ENCODE results near the gene CEP55. TPM values are rescaled to one million over a fixed set of nuclear protein-coding genes. Genes with fewer than 3 reads are reported as not detected.
A peak's percentile ranks its signal among the peaks of the same experiment; 100 is the strongest.

CEP55 gene
- total and polyA plus RNA-seq, 2 donors, result 6.4 to 28.7 TPM

- no peaks in the 10 kb centered on the region for H3K27me3 ChIP-seq (ENCODE audit: control insufficient read depth in 2 of 2, insufficient read depth in 1 of 2, low read length in 1 of 2)
- H3K9me3 ChIP-seq (ENCODE audit: control insufficient read depth in 2 of 2, insufficient read depth in 1 of 2, low read length in 1 of 2), result no peaks in the 10 kb centered on the region
- H3K27ac ChIP-seq (ENCODE audit: low read depth in 1 of 2, low read length in 1 of 2), result no peak overlapping the region
- H3K36me3 ChIP-seq (ENCODE audit: control insufficient read depth in 2 of 2, insufficient read depth in 2 of 2, low read length in 1 of 2), result no peaks in the 10 kb centered on the region
- H3K4me1 ChIP-seq (ENCODE audit: control insufficient read depth in 2 of 2, insufficient read depth in 2 of 2, low read length in 2 of 2), result no peaks in the 10 kb centered on the region
- no peak overlapping the region for H3K4me3 ChIP-seq (ENCODE audit: low read length in 2 of 2)
- no peak for DNase-seq (ENCODE audit: low read depth in 6 of 9, low spot score in 9 of 9)
These were observed 51.1 kb downstream of the CEP55 start for GRCh38 chr10:93547522-93547921.

GRCh38 chr10:93548376-93549071 lies 52.1 kb downstream of the CEP55 start:
- Histone ChIP-seq H3K9me3 (ENCODE audit: control insufficient read depth in 2 of 2, insufficient read depth in 1 of 2, low read length in 1 of 2) (no peaks in the 10 kb centered on the region), H3K4me3 (ENCODE audit: low read length in 2 of 2) (no peak overlapping the region), H3K27me3 (ENCODE audit: control insufficient read depth in 2 of 2, insufficient read depth in 1 of 2, low read length in 1 of 2) (no peaks in the 10 kb centered on the region), H3K36me3 (ENCODE audit: control insufficient read depth in 2 of 2, insufficient read depth in 2 of 2, low read length in 1 of 2) (no peaks in the 10 kb centered on the region), H3K27ac (ENCODE audit: low read depth in 1 of 2, low read length in 1 of 2) (no peak overlapping the region), H3K4me1 (ENCODE audit: control insufficient read depth in 2 of 2, insufficient read depth in 2 of 2, low read length in 2 of 2) (no peaks in the 10 kb centered on the region)
- 96% methylated on average over 5 of the region's 5 CpGs for WGBS
- no peak for DNase-seq (ENCODE audit: low read depth in 6 of 9, low spot score in 9 of 9)

- DNase-seq (ENCODE audit: low read depth in 6 of 9, low spot score in 9 of 9), result no peak
- Histone ChIP-seq H3K27ac (ENCODE audit: low read depth in 1 of 2, low read length in 1 of 2) (no peak overlapping the region), H3K4me3 (ENCODE audit: low read length in 2 of 2) (no peak overlapping the region), H3K36me3 (ENCODE audit: control insufficient read depth in 2 of 2, insufficient read depth in 2 of 2, low read length in 1 of 2) (no peaks in the 10 kb centered on the region), H3K9me3 (ENCODE audit: control insufficient read depth in 2 of 2, insufficient read depth in 1 of 2, low read length in 1 of 2) (no peaks in the 10 kb centered on the region), H3K4me1 (ENCODE audit: control insufficient read depth in 2 of 2, insufficient read depth in 2 of 2, low read length in 2 of 2) (no peaks in the 10 kb centered on the region), H3K27me3 (ENCODE audit: control insufficient read depth in 2 of 2, insufficient read depth in 1 of 2, low read length in 1 of 2) (no peaks in the 10 kb centered on the region)
- 93% methylated on average over 4 of the region's 4 CpGs for WGBS
These were observed 54.2 kb downstream of the CEP55 start for GRCh38 chr10:93550606-93551005.

- no peak overlapping the region for H3K4me3 ChIP-seq (ENCODE audit: low read length in 2 of 2)
- no peaks in the 10 kb centered on the region for H3K4me1 ChIP-seq (ENCODE audit: control insufficient read depth in 2 of 2, insufficient read depth in 2 of 2, low read length in 2 of 2)
- WGBS, result 99% methylated on average over 3 of the region's 3 CpGs
- H3K9me3 ChIP-seq (ENCODE audit: control insufficient read depth in 2 of 2, insufficient read depth in 1 of 2, low read length in 1 of 2), result no peaks in the 10 kb centered on the region
- H3K27me3 ChIP-seq (ENCODE audit: control insufficient read depth in 2 of 2, insufficient read depth in 1 of 2, low read length in 1 of 2), result no peaks in the 10 kb centered on the region
- no peaks in the 10 kb centered on the region for H3K36me3 ChIP-seq (ENCODE audit: control insufficient read depth in 2 of 2, insufficient read depth in 2 of 2, low read length in 1 of 2)
- H3K27ac ChIP-seq (ENCODE audit: low read depth in 1 of 2, low read length in 1 of 2), result no peak overlapping the region
- no peak for DNase-seq (ENCODE audit: low read depth in 6 of 9, low spot score in 9 of 9)
These were observed 56.4 kb downstream of the CEP55 start for GRCh38 chr10:93552780-93553179.

GRCh38 chr10:93553482-93554315 lies 57.3 kb downstream of the CEP55 start:
- H3K36me3 ChIP-seq (ENCODE audit: control insufficient read depth in 2 of 2, insufficient read depth in 2 of 2, low read length in 1 of 2), result no peaks in the 10 kb centered on the region
- 97% methylated on average over 8 of the region's 8 CpGs for WGBS
- no peak overlapping the region for H3K27ac ChIP-seq (ENCODE audit: low read depth in 1 of 2, low read length in 1 of 2)
- H3K4me1 ChIP-seq (ENCODE audit: control insufficient read depth in 2 of 2, insufficient read depth in 2 of 2, low read length in 2 of 2), result no peaks in the 10 kb centered on the region
- no peaks in the 10 kb centered on the region for H3K9me3 ChIP-seq (ENCODE audit: control insufficient read depth in 2 of 2, insufficient read depth in 1 of 2, low read length in 1 of 2)
- no peak for DNase-seq (ENCODE audit: low read depth in 6 of 9, low spot score in 9 of 9)
- H3K4me3 ChIP-seq (ENCODE audit: low read length in 2 of 2), result no peak overlapping the region
- no peaks in the 10 kb centered on the region for H3K27me3 ChIP-seq (ENCODE audit: control insufficient read depth in 2 of 2, insufficient read depth in 1 of 2, low read length in 1 of 2)

- no peak for DNase-seq (ENCODE audit: low read depth in 6 of 9, low spot score in 9 of 9)
- no peaks in the 10 kb centered on the region for H3K9me3 ChIP-seq (ENCODE audit: control insufficient read depth in 2 of 2, insufficient read depth in 1 of 2, low read length in 1 of 2)
- H3K4me1 ChIP-seq (ENCODE audit: control insufficient read depth in 2 of 2, insufficient read depth in 2 of 2, low read length in 2 of 2), result no peaks in the 10 kb centered on the region
- H3K27me3 ChIP-seq (ENCODE audit: control insufficient read depth in 2 of 2, insufficient read depth in 1 of 2, low read length in 1 of 2), result no peaks in the 10 kb centered on the region
- H3K36me3 ChIP-seq (ENCODE audit: control insufficient read depth in 2 of 2, insufficient read depth in 2 of 2, low read length in 1 of 2), result no peaks in the 10 kb centered on the region
- H3K4me3 ChIP-seq (ENCODE audit: low read length in 2 of 2), result no peak overlapping the region
- no peak overlapping the region for H3K27ac ChIP-seq (ENCODE audit: low read depth in 1 of 2, low read length in 1 of 2)
- WGBS, result 93% methylated on average over 1 of the region's 1 CpG
These were observed 57.9 kb downstream of the CEP55 start for GRCh38 chr10:93554316-93554663.

GRCh38 chr10:93554760-93555432 lies 58.5 kb downstream of the CEP55 start:
- Histone ChIP-seq H3K27me3 (ENCODE audit: control insufficient read depth in 2 of 2, insufficient read depth in 1 of 2, low read length in 1 of 2) (no peaks in the 10 kb centered on the region), H3K9me3 (ENCODE audit: control insufficient read depth in 2 of 2, insufficient read depth in 1 of 2, low read length in 1 of 2) (no peaks in the 10 kb centered on the region), H3K4me3 (ENCODE audit: low read length in 2 of 2) (no peak overlapping the region), H3K27ac (ENCODE audit: low read depth in 1 of 2, low read length in 1 of 2) (no peak overlapping the region), H3K36me3 (ENCODE audit: control insufficient read depth in 2 of 2, insufficient read depth in 2 of 2, low read length in 1 of 2) (no peaks in the 10 kb centered on the region), H3K4me1 (ENCODE audit: control insufficient read depth in 2 of 2, insufficient read depth in 2 of 2, low read length in 2 of 2) (no peaks in the 10 kb centered on the region)
- peak in 5 of 9 donors; percentile 5 to 45 (median 21) for DNase-seq (ENCODE audit: low read depth in 6 of 9, low spot score in 9 of 9)
- 35% methylated on average over 14 of the region's 14 CpGs for WGBS

GRCh38 chr10:93559490-93559889 lies 63.1 kb downstream of the CEP55 start:
- WGBS, result 98% methylated on average over 9 of the region's 9 CpGs
- H3K27ac ChIP-seq (ENCODE audit: low read depth in 1 of 2, low read length in 1 of 2), result no peak overlapping the region
- no peaks in the 10 kb centered on the region for H3K9me3 ChIP-seq (ENCODE audit: control insufficient read depth in 2 of 2, insufficient read depth in 1 of 2, low read length in 1 of 2)
- H3K36me3 ChIP-seq (ENCODE audit: control insufficient read depth in 2 of 2, insufficient read depth in 2 of 2, low read length in 1 of 2), result no peaks in the 10 kb centered on the region
- H3K4me1 ChIP-seq (ENCODE audit: control insufficient read depth in 2 of 2, insufficient read depth in 2 of 2, low read length in 2 of 2), result no peaks in the 10 kb centered on the region
- H3K27me3 ChIP-seq (ENCODE audit: control insufficient read depth in 2 of 2, insufficient read depth in 1 of 2, low read length in 1 of 2), result no peaks in the 10 kb centered on the region
- DNase-seq (ENCODE audit: low read depth in 6 of 9, low spot score in 9 of 9), result no peak
- no peak overlapping the region for H3K4me3 ChIP-seq (ENCODE audit: low read length in 2 of 2)

GRCh38 chr10:93560541-93560940 lies 64.1 kb downstream of the CEP55 start:
- 55% methylated on average over 6 of the region's 6 CpGs for WGBS
- H3K27ac ChIP-seq (ENCODE audit: low read depth in 1 of 2, low read length in 1 of 2), result no peak overlapping the region
- no peak for DNase-seq (ENCODE audit: low read depth in 6 of 9, low spot score in 9 of 9)

More at GRCh38 chr10:93560541-93560940, 64.1 kb downstream of the CEP55 start:
- Histone ChIP-seq H3K27me3 (ENCODE audit: control insufficient read depth in 2 of 2, insufficient read depth in 1 of 2, low read length in 1 of 2) (peaks cover 4 to 6% of the 10 kb centered on the region in 2 donors), H3K36me3 (ENCODE audit: control insufficient read depth in 2 of 2, insufficient read depth in 2 of 2, low read length in 1 of 2) (no peaks in the 10 kb centered on the region), H3K9me3 (ENCODE audit: control insufficient read depth in 2 of 2, insufficient read depth in 1 of 2, low read length in 1 of 2) (no peaks in the 10 kb centered on the region), H3K4me3 (ENCODE audit: low read length in 2 of 2) (no peak overlapping the region), H3K4me1 (ENCODE audit: control insufficient read depth in 2 of 2, insufficient read depth in 2 of 2, low read length in 2 of 2) (no peaks in the 10 kb centered on the region)

Data from thymus (tissue), 11 donors.